ENCODE data around the gene PTPRN2. TPM values are rescaled to one million over a fixed set of nuclear protein-coding genes. Genes with fewer than 3 reads are reported as not detected.

Gene PTPRN2
- total RNA-seq, 1 experiment from 2014 or later = 2.1 TPM

- H3K9me2 ChIP-seq (ENCODE audit: insufficient read depth) = no peaks in the 10 kb centered on the region
- no peak overlapping the region for H3K27ac ChIP-seq (ENCODE audit: low read depth, low read length)
- intact Hi-C loops (cut with micrococcal nuclease) = no loop called here
- RAD21 ChIA-PET (ENCODE audit: low non-redundant PET in 1 of 2, low total read pairs in 2 of 2, uncharacterized antibody in 2 of 2, unreplicated experiment in 2 of 2) = no interaction called here
- DNase-seq (ENCODE audit: low read depth, low spot score) (no peak), ATAC-seq (no peak)
- POLR2A ChIA-PET = no interaction called here
- H3K4me3 ChIP-seq (replicated peaks in 1 of 2; ENCODE audit: low read depth in 1 of 2, low read length in 2 of 2) = no peak overlapping the region
- TF ChIP-seq RAD21 (IDR thresholded peaks at IDR 0.05; ENCODE audit: low read depth) (no peak), JUND (IDR thresholded peaks at IDR 0.05) (no peak), EGR1 (IDR thresholded peaks at IDR 0.05; ENCODE audit: low read depth) (no peak), YY1 (IDR thresholded peaks at IDR 0.05; ENCODE audit: extremely low read depth, insufficient replicate concordance, low read depth, low read length) (no peak), SIN3A (IDR thresholded peaks at IDR 0.05; ENCODE audit: low read depth) (no peak), CEBPB (IDR thresholded peaks at IDR 0.05; ENCODE audit: low read depth) (no peak), ZFX (IDR thresholded peaks at IDR 0.05) (no peak), ELF1 (IDR thresholded peaks at IDR 0.05; ENCODE audit: borderline replicate concordance, low read depth) (no peak), EZH2phosphoT487 (IDR thresholded peaks at IDR 0.05; ENCODE audit: borderline replicate concordance) (no peak), POLR2AphosphoS5 (IDR thresholded peaks at IDR 0.05; ENCODE audit: low read depth, low read length) (no peak), REST (IDR thresholded peaks at IDR 0.05; ENCODE audit: low read depth) (no peak), POLR2A (IDR thresholded peaks at IDR 0.05; ENCODE audit: borderline replicate concordance, extremely low read depth, insufficient read depth, insufficient read length) (no peak), FOSL1 (IDR thresholded peaks at IDR 0.05; ENCODE audit: low read depth) (no peak), SRF (IDR thresholded peaks at IDR 0.05; ENCODE audit: low read depth) (no peak)
- TF ChIP-seq, protein P1, sequence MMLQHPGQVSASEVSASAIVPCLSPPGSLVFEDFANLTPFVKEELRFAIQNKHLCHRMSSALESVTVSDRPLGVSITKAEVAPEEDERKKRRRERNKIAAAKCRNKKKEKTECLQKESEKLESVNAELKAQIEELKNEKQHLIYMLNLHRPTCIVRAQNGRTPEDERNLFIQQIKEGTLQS (IDR thresholded peaks at IDR 0.05) = no peak
- TF ChIP-seq, protein P2, sequence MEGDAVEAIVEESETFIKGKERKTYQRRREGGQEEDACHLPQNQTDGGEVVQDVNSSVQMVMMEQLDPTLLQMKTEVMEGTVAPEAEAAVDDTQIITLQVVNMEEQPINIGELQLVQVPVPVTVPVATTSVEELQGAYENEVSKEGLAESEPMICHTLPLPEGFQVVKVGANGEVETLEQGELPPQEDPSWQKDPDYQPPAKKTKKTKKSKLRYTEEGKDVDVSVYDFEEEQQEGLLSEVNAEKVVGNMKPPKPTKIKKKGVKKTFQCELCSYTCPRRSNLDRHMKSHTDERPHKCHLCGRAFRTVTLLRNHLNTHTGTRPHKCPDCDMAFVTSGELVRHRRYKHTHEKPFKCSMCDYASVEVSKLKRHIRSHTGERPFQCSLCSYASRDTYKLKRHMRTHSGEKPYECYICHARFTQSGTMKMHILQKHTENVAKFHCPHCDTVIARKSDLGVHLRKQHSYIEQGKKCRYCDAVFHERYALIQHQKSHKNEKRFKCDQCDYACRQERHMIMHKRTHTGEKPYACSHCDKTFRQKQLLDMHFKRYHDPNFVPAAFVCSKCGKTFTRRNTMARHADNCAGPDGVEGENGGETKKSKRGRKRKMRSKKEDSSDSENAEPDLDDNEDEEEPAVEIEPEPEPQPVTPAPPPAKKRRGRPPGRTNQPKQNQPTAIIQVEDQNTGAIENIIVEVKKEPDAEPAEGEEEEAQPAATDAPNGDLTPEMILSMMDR (IDR thresholded peaks at IDR 0.05 in 2 of 3, conservative IDR thresholded peaks at IDR 0.05 in 1 of 3; ENCODE audit: borderline replicate concordance in 1 of 3, insufficient read depth in 1 of 3, low read depth in 2 of 3, low read length in 2 of 3) = no peak
- TF ChIP-seq, protein P3, sequence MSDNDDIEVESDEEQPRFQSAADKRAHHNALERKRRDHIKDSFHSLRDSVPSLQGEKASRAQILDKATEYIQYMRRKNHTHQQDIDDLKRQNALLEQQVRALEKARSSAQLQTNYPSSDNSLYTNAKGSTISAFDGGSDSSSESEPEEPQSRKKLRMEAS (IDR thresholded peaks at IDR 0.05) = no peak
- no peak overlapping the region for H3K4me2 ChIP-seq (ENCODE audit: low read length)
- H4K20me1 ChIP-seq (ENCODE audit: insufficient read depth) = no peaks in the 10 kb centered on the region
- no peaks in the 10 kb centered on the region for H3K36me3 ChIP-seq (ENCODE audit: control insufficient read depth in 1 of 2, insufficient read depth in 2 of 2, low read length in 2 of 2)
- CTCF ChIA-PET = no interaction called here
- H3K9ac ChIP-seq (ENCODE audit: low read length) = no peak overlapping the region
- H3K27me3 ChIP-seq (ENCODE audit: insufficient read depth, low read length) = no peaks in the 10 kb centered on the region
- H3K79me2 ChIP-seq (ENCODE audit: insufficient read depth, low read length) = no peaks in the 10 kb centered on the region
- BruUV-seq (replicated peaks) = no TSS peak
- H3K9me3 ChIP-seq (ENCODE audit: control insufficient read depth in 1 of 2, insufficient read depth in 1 of 2, low read depth in 1 of 2, low read length in 2 of 2) = peaks cover 0 to 3% of the 10 kb centered on the region in 2 experiments; a peak in 1 of 4 replicates
- H3K4me1 ChIP-seq (ENCODE audit: control insufficient read depth in 1 of 2, insufficient read depth in 2 of 2, low read length in 2 of 2) = no peaks in the 10 kb centered on the region
- no peak overlapping the region for H2AFZ ChIP-seq (ENCODE audit: low read depth, low read length, poor library complexity, severe bottlenecking)
Observed at GRCh38 chr7:158289761-158290523, 297.7 kb downstream of the PTPRN2 start.
